ENCODE results near the gene HOXD3. TPM values are rescaled to one million over a fixed set of nuclear protein-coding genes. Genes with fewer than 3 reads are reported as not detected.

HOXD3 gene
- total RNA-seq, 1 donor from 2014 or later, result not detected

GRCh38 chr2:176171351-176172006 is 14.4 kb downstream of the HOXD3 start:
- DNase-seq (ENCODE audit: low read depth) (peak; percentile 58), FAIRE-seq (no peak)
- no peaks in the 10 kb centered on the region for H3K9me3 ChIP-seq (ENCODE audit: insufficient read depth, low read depth, low read length)
- Mint-ChIP-seq H3K4me1 (ENCODE audit: low read depth, unreplicated experiment) (peaks cover 12% of the 10 kb centered on the region), H3K36me3 (ENCODE audit: low read depth, unreplicated experiment) (no peaks in the 10 kb centered on the region), H3K27me3 (ENCODE audit: low read depth, unreplicated experiment) (peaks cover 79% of the 10 kb centered on the region), H3K4me3 (ENCODE audit: unreplicated experiment) (no peak overlapping the region), H3K27ac (ENCODE audit: unreplicated experiment) (no peak overlapping the region), H3K9me3 (ENCODE audit: unreplicated experiment) (peaks cover 13% of the 10 kb centered on the region)
- H4K20me1 ChIP-seq (ENCODE audit: insufficient read depth, low read length), result no peaks in the 10 kb centered on the region
- no peak overlapping the region for H3K4me3 ChIP-seq (ENCODE audit: insufficient read depth, low read depth, low read length)
- H3K36me3 ChIP-seq (ENCODE audit: insufficient read depth, low read length), result no peaks in the 10 kb centered on the region
- no peak for TF ChIP-seq CTCF (IDR thresholded peaks at IDR 0.05; ENCODE audit: insufficient read depth, low read depth, low read length)
- TF ChIP-seq EZH2 (IDR thresholded peaks at IDR 0.05; ENCODE audit: insufficient read depth, low read length), result no peak
- peak overlapping the region; percentile 32 for H3K27ac ChIP-seq (ENCODE audit: low read depth, low read length)
- peak overlapping the region; percentile 57 for H3K9ac ChIP-seq (ENCODE audit: low read length)
- H3K4me1 ChIP-seq (ENCODE audit: insufficient read depth, low read length), result peaks cover 4% of the 10 kb centered on the region
- peak overlapping the region; percentile 66 for H2AFZ ChIP-seq (ENCODE audit: low read depth, low read length)
- H3K27me3 ChIP-seq (ENCODE audit: insufficient read depth, low read length), result peaks cover 57% of the 10 kb centered on the region
- peak overlapping the region; percentile 50 for H3K4me2 ChIP-seq (ENCODE audit: low read length)
- no peaks in the 10 kb centered on the region for H3K79me2 ChIP-seq (ENCODE audit: insufficient read depth, low read length)

DNA sequence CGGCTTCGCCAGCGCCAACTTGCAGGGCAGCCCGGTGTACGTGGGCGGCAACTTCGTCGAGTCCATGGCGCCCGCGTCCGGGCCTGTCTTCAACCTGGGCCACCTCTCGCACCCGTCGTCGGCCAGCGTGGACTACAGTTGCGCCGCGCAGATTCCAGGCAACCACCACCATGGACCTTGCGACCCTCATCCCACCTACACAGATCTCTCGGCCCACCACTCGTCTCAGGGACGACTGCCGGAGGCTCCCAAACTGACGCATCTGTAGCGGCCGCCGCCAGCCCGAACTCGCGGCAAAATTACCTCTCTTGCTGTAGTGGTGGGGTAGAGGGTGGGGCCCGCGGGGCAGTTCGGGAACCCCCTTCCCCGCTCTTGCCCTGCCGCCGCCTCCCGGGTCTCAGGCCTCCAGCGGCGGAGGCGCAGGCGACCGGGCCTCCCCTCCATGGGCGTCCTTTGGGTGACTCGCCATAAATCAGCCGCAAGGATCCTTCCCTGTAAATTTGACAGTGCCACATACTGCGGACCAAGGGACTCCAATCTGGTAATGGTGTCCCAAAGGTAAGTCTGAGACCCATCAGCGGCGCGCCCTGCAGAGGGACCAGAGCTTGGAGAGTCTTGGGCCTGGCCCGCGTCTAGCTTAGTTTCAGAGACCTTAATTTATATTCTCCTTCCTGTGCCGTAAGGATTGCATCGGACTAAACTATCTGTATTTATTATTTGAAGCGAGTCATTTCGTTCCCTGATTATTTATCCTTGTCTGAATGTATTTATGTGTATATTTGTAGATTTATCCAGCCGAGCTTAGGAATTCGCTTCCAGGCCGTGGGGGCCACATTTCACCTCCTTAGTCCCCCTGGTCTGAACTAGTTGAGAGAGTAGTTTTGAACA is 15.1 kb downstream of the HOXD3 start:
- H3K27me3 ChIP-seq (ENCODE audit: insufficient read depth, low read length), result peaks cover 61% of the 10 kb centered on the region
- no peaks in the 10 kb centered on the region for H3K36me3 ChIP-seq (ENCODE audit: insufficient read depth, low read length)
- H3K9me3 ChIP-seq (ENCODE audit: insufficient read depth, low read depth, low read length), result no peaks in the 10 kb centered on the region
- Mint-ChIP-seq H3K27ac (ENCODE audit: unreplicated experiment) (no peak overlapping the region), H3K4me3 (ENCODE audit: unreplicated experiment) (no peak overlapping the region), H3K4me1 (ENCODE audit: low read depth, unreplicated experiment) (peaks cover 12% of the 10 kb centered on the region), H3K9me3 (ENCODE audit: unreplicated experiment) (peaks cover 13% of the 10 kb centered on the region), H3K36me3 (ENCODE audit: low read depth, unreplicated experiment) (no peaks in the 10 kb centered on the region), H3K27me3 (ENCODE audit: low read depth, unreplicated experiment) (peaks cover 79% of the 10 kb centered on the region)
- H2AFZ ChIP-seq (ENCODE audit: low read depth, low read length), result peak overlapping the region; percentile 66
- no peaks in the 10 kb centered on the region for H3K79me2 ChIP-seq (ENCODE audit: insufficient read depth, low read length)
- peak overlapping the region; percentile 50 for H3K4me2 ChIP-seq (ENCODE audit: low read length)
- peak overlapping the region; percentile 57 for H3K9ac ChIP-seq (ENCODE audit: low read length)
- DNase-seq (ENCODE audit: low read depth), result peak; percentile 49
- peak overlapping the region; percentile 37 for H3K27ac ChIP-seq (ENCODE audit: low read depth, low read length)
- TF ChIP-seq CTCF (IDR thresholded peaks at IDR 0.05; ENCODE audit: insufficient read depth, low read depth, low read length), result no peak
- TF ChIP-seq EZH2 (IDR thresholded peaks at IDR 0.05; ENCODE audit: insufficient read depth, low read length), result peak; percentile 79
- peak overlapping the region; percentile 20 for H3K4me3 ChIP-seq (ENCODE audit: insufficient read depth, low read depth, low read length)
- FAIRE-seq, result no peak
- no peaks in the 10 kb centered on the region for H4K20me1 ChIP-seq (ENCODE audit: insufficient read depth, low read length)
- peaks cover 4% of the 10 kb centered on the region for H3K4me1 ChIP-seq (ENCODE audit: insufficient read depth, low read length)

All from astrocyte (in vitro differentiated cells and primary cell).